Stimulated activated CD8-positive, alpha-beta memory T cell treated with anti-CD3 and anti-CD28 coated beads, Interleukin-7, amount 100 ng/mL, for 24 hours (primary cell): ENCODE measurements around the gene CEBPG.

Experiments used
- DNase-seq: peaks from one replicate; pipeline ENCODE4 v3.0.0-alpha.2; 2020; ENCODE audit warnings: low read depth

Gene CEBPG

GRCh38 chr19:33382006-33382405 is 8.5 kb downstream of the CEBPG start:
- no peak for DNase-seq

DNA sequence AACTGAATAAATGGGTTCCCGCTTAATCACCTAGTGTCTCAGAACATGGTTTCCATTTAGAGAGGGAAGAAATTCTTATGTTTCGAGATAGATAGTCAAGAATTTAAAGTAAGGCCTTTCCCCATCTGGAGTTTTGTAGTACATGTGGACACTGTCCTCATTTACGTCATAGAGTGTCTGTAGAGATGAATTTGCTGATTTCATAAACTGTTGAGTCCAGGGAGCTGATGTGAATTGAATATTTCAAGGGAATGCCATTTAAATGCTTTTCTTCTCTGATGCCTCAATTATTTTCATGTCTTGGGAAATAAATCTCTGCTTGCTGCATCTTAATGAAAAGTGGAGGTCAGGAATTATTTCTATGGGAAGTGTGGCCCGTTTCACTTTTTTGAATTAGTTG is 9.5 kb downstream of the CEBPG start:
- DNase-seq = no peak

DNA sequence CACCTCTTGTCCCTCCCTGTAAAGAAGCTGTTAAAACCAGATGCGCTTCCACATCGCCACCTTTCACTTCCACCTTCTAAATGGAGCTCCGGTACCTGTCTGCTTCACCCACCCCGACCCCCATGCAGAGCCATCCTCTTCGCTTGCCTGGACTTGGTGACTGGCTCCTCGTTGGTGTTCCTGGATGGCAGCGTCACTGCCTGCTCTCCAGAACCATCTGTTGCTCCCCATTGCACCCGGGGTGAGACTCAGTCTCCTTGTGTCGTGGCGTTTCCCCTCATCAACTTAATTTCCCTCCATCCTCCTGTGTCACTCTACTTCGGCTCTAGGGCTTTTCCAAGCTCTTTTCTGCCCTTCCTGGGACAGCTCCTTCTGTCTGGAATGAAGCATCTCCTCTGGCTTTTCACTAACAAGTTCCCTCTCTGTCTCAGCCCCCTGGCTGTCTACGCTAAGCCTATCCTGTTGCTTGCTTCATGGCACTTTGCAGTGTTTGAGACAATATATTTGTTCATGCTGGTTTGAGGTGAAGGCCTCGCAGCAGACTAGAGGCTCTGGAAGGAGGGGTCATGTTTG is 10.3 kb downstream of the CEBPG start:
- no peak for DNase-seq

- DNase-seq = no peak
These were observed 11.5 kb downstream of the CEBPG start for GRCh38 chr19:33384983-33385382.

GRCh38 chr19:33385956-33386355 is 12.4 kb downstream of the CEBPG start:
- no peak for DNase-seq

GRCh38 chr19:33386361-33386858 is 12.9 kb downstream of the CEBPG start:
- DNase-seq = no peak

- DNase-seq = no peak
These were observed 14.1 kb downstream of the CEBPG start for GRCh38 chr19:33387351-33388230.

DNA sequence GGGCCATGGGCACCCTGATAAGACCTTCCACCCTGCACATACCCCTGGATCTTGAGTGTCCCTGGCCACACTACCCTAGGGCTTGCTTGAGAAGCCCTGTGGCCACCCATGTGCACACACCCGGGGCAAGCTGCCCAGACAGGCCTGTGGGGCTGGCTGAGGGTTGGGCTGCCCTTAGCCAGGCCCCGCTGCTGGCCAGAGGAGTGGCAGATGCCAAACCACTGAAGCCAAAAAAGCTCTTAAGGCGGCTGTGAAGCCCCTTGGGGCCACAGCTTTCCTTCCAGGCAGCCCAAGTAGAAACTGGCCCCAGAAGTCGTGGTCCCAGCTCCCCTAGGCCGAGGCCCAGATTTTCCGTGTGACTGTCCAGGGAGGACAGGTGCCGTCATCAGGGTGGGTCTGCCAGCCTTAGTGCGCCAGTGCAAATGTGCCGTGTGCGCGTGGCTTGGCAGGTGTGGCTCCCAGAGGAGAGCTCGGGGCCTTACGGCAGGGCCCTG is 14.8 kb downstream of the CEBPG start:
- no peak for DNase-seq

DNA sequence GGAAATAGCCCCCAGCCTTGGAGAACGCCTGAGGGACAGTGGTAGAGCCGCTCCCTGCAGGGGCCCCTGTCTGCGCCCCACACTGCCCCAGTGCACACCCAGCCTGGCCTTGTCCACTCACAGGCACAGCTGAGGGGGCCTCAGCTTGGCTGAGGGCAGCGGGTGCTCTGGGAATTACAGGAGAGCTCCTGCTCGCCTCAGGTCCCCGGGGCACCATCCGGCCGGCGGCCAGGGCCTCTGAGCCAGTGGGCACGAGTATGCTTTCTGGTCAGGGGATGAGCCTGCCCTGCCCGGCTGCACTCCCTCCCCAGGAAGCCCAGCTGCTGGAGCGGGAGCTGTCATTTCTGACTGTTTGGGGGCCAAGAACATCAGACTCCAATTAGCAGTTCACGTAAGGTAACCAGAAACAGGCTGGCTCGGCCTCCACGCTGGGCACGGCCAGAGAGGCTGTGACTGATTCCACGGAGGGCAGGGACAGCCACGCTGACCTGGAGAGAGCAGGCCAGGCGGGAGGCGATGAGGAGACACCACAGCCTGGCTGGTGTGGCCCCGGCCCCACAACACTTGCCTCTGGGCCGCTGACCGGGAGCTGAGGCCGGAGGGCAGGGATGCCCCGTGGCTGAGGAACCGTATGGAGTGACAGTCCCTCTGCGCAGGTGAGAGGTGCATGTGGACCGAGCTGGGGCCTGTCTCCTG is 15.4 kb downstream of the CEBPG start:
- no peak for DNase-seq

DNA sequence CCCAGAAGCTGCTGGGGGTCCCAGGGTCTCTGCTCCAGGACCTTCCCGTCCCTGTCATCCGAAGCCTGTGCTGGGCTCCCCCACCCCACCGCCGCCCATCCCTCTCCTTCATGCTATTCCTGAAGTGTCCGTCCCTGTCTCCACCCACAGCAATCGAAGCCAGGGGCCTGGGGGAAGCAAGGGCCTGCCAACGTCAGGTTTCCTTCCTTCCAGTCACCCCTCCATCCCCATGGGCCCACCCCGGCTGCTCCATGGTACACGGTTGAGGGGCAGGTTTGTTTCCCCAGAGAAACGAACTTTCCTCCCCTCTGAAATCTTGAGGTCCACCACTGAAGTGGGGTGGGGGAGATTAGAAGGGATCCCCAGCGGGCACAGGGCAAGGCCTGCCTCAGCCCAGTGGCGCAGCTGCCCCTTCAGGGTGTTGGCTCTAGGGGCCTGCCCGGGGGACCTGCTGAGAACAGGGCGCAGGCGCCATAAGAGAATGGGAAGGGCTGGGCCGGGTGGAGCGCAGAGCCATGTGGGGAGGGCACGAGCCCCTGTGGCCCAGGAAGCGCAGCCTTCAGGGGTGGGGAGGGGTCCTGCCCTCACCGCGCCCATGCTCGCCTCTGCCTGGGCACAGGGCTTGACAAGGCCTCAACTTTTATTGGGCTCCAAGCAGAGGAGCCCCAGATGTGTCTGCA is 16.1 kb downstream of the CEBPG start:
- DNase-seq = no peak

- DNase-seq = no peak
These were observed 16.8 kb downstream of the CEBPG start for GRCh38 chr19:33390101-33390907.

- no peak for DNase-seq
These were observed 17.6 kb downstream of the CEBPG start for GRCh38 chr19:33390908-33391630.

DNA sequence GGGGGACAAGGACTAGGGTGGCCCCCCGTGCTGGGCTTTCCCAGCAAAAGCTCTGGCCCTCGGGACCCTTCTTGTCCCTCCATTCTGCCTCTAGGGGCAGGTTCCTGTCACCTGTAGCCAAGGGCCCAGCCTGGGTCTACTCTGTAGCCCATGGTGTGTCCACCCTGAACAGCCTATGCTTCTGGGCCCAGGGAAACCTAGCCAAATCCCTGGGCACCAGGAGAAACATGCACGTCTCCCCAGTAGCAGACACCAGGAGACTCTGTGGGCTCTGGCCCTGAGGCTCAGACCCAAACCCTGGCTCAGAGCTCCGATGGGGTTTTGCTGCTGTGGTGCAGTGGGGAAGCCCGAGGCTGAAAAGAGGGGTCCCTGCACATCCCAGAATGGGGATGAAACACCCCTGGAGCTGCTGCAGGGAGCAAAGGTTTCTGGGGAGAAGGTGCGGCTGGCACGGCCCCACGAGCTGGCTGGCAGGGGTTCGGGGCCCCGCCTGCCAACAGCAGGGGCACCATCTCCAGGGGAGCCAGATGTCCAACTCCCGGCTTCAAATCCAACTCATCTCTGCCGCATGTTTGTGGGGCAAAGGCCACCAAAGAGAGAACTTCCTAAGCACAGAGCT is 18.2 kb downstream of the CEBPG start:
- no peak for DNase-seq

DNA sequence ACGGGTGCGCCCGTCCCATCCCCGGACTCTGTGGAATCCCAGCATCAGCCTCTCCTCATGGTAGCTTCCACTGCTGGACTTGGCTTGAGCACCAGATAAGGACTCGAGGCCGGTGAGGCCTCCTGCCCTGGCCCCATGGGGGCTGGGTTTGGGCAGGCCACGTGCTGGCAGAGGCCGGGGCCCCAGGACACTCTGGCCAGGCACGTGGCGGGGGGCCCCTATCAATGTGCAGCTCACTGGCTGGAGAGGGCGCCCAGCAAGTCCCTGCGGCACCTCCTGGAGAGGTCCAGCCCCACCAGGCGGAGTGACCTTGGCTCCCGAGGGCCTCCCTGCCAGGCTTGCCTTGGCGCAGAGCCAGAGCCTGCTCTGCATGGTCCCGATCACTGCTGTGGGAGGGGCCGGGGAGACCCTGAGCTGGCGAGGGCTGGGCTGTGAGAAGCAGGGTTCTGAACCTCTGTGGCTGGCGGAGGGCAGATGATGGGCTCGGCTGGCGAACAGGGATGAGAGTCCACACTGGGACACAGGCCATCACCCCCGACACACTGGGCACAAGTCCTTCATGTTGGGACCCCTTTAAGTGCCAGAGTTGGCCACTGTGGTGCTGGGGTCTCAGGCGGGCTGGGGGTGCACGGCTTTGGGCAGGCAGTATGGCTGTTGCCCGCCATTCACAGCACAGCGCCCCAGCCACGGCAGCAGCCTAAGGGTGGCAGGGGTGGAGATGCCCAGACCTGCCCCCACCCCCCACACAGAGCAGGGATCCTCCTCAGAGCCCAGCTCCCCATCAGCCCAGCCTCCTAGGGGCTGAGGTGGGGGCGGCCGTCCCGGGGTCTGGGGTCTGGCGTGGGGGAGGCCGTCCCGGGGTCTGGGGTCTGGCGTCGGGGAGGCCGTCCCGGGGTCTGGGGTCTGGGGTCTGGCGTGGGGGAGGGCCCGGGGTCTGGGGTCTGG is 19.1 kb downstream of the CEBPG start:
- DNase-seq = no peak

DNA sequence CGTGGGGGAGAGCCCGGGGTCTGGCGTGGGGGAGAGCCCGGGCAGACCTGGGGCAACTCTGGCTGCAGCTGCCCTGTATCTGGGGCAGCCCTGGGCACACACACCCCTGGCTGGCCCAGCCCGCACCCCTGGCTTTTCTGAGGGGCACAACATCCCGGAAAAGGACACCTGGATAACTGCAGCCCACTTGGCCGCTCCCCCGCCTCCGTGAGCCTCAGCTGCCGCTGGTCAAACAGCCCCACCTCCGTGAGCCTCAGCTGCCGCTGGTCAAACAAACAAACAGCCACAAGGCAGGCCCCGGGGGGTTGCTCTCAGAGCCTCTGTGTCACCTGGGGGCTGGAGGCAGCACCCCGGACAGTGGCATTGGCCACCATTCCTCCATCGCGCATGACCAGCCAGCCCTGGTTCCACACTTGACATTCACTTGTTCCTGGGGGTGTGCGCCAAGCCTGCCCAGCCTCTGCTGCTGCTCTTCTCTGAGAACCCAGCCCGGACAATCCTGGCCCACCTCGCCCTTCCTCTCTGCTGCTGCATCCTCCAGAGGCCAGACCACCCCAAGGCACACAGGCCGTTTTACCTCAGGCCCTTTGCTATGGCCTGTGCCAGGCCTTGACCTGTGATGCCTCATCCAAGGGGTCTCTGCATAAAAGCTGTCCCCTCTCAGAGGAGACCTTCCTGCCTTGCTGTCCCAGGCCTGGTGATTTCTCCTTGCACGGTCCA is 19.9 kb downstream of the CEBPG start:
- DNase-seq = no peak

- DNase-seq = no peak
These were observed 20.7 kb downstream of the CEBPG start for GRCh38 chr19:33394006-33394722.

GRCh38 chr19:33394723-33395560 is 21.4 kb downstream of the CEBPG start:
- DNase-seq = no peak
